ENCODE data around the gene CTIF. TPM values are rescaled to one million over a fixed set of nuclear protein-coding genes. Genes with fewer than 3 reads are reported as not detected.

Gene CTIF
- total RNA-seq, 2 experiments from 2014 or later = 0.06 to 0.38 TPM

DNA sequence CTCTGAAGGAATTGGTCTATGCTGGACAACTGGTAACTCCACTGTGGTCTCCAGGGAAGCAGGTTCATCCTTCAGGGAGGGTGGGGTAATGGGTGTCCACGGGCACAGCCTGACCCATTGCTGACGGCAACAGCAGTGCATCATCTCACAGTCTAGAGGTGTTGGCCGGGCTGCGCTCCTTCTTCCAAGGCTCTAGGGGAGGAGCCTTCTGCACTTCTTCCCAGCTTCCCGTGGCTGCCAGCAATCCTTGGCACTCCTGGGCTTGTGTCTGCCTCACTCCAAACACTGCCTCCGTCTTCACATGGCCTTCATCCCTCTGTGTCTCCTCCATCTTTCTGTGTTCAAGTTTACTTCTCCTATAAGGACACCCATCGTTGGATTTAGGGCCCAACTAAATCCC, 166.2 kb downstream of the CTIF start:
- no TSS peak for BruUV-seq (replicated peaks)
- DNase-seq (ENCODE audit: low spot score) = no peak
- no peak for TF ChIP-seq EZH2phosphoT487 (IDR thresholded peaks at IDR 0.05; ENCODE audit: borderline replicate concordance, low read depth, low read length)
- TF ChIP-seq, protein P1, sequence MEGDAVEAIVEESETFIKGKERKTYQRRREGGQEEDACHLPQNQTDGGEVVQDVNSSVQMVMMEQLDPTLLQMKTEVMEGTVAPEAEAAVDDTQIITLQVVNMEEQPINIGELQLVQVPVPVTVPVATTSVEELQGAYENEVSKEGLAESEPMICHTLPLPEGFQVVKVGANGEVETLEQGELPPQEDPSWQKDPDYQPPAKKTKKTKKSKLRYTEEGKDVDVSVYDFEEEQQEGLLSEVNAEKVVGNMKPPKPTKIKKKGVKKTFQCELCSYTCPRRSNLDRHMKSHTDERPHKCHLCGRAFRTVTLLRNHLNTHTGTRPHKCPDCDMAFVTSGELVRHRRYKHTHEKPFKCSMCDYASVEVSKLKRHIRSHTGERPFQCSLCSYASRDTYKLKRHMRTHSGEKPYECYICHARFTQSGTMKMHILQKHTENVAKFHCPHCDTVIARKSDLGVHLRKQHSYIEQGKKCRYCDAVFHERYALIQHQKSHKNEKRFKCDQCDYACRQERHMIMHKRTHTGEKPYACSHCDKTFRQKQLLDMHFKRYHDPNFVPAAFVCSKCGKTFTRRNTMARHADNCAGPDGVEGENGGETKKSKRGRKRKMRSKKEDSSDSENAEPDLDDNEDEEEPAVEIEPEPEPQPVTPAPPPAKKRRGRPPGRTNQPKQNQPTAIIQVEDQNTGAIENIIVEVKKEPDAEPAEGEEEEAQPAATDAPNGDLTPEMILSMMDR (conservative IDR thresholded peaks at IDR 0.05; ENCODE audit: low read length) = no peak
- no peaks in the 10 kb centered on the region for H3K36me3 ChIP-seq (ENCODE audit: insufficient read depth, low read length)
- no peaks in the 10 kb centered on the region for H3K4me1 ChIP-seq (ENCODE audit: insufficient read depth, low read length, poor library complexity, severe bottlenecking)
- H3K79me2 ChIP-seq (ENCODE audit: insufficient read depth, low read depth, low read length) = no peaks in the 10 kb centered on the region
- H3K4me3 ChIP-seq (ENCODE audit: low read depth, low read length, poor library complexity, severe bottlenecking) = no peak overlapping the region
- ChIA-PET CTCF (ENCODE audit: unreplicated experiment) (no interaction called here), POLR2A (no interaction called here)
- H3K9me3 ChIP-seq (ENCODE audit: low read length) = no peaks in the 10 kb centered on the region
- H4K20me1 ChIP-seq (ENCODE audit: insufficient read depth, low read length) = no peaks in the 10 kb centered on the region
- intact Hi-C loops (cut with micrococcal nuclease; ENCODE audit: unreplicated experiment) = no loop called here
- no peaks in the 10 kb centered on the region for H3K9me2 ChIP-seq (ENCODE audit: insufficient read depth, low read length)
- H3K4me2 ChIP-seq (ENCODE audit: low read length) = no peak overlapping the region
- no peak overlapping the region for H3K27ac ChIP-seq (ENCODE audit: low read depth, low read length, poor library complexity, severe bottlenecking)
- H2AFZ ChIP-seq (ENCODE audit: low read length) = no peak overlapping the region

DNA sequence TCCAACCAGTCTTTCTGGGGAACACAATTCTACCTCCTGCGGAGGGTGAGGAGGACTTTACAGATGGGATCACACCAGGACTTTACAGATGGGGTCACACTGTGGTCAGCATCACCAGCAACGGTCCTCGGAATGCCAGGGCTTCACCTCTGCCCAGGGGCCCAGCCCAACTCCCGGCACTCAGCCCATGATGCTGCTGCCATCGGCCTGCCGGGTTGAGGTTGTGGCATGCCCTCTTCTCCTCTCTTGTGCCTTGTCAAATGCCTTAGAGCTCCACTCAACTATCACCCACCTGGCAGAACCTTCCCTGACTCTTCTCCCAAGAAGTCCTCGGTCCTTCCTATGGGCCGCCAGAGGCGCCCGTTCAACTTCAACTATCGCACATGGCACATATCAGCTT, 166.7 kb downstream of the CTIF start:
- POLR2A ChIA-PET = no interaction called here
- intact Hi-C loops (cut with micrococcal nuclease; ENCODE audit: unreplicated experiment) = no loop called here
- no peak overlapping the region for H3K27ac ChIP-seq (ENCODE audit: low read depth, low read length, poor library complexity, severe bottlenecking)
- H3K79me2 ChIP-seq (ENCODE audit: insufficient read depth, low read depth, low read length) = no peaks in the 10 kb centered on the region
- no TSS peak for BruUV-seq (replicated peaks)
- no peak for DNase-seq (ENCODE audit: low spot score)
- CTCF ChIA-PET (ENCODE audit: unreplicated experiment) = no interaction called here
- no peak overlapping the region for H2AFZ ChIP-seq (ENCODE audit: low read length)
- no peaks in the 10 kb centered on the region for H3K9me2 ChIP-seq (ENCODE audit: insufficient read depth, low read length)
- H3K4me3 ChIP-seq (ENCODE audit: low read depth, low read length, poor library complexity, severe bottlenecking) = no peak overlapping the region
- no peaks in the 10 kb centered on the region for H4K20me1 ChIP-seq (ENCODE audit: insufficient read depth, low read length)
- no peak for TF ChIP-seq EZH2phosphoT487 (IDR thresholded peaks at IDR 0.05; ENCODE audit: borderline replicate concordance, low read depth, low read length)
- TF ChIP-seq, protein P1 (conservative IDR thresholded peaks at IDR 0.05; ENCODE audit: low read length) = no peak
- no peaks in the 10 kb centered on the region for H3K36me3 ChIP-seq (ENCODE audit: insufficient read depth, low read length)
- H3K9me3 ChIP-seq (ENCODE audit: low read length) = no peaks in the 10 kb centered on the region
- H3K4me1 ChIP-seq (ENCODE audit: insufficient read depth, low read length, poor library complexity, severe bottlenecking) = no peaks in the 10 kb centered on the region
- no peak overlapping the region for H3K4me2 ChIP-seq (ENCODE audit: low read length)

DNA sequence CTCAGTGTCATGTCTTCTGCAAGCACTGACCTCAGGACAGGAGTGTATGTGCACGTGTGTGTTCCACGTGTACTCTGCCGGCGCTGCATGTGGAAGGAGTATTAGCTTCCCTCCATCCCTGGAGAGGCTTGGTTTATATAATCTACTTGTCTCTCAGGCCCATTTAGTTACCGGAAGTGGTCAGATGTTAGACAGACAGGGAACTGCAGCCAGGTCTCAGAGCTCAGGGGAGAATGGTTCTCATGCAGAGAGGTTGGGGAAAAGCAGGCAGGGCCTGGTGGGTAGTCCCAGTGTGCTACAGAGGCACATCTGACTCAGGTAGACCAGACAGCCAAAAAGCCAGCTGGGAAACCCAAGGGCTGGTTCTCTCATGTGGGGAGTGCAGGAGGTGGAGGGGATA, 167.9 kb downstream of the CTIF start:
- DNase-seq (ENCODE audit: low spot score) = no peak
- intact Hi-C loops (cut with micrococcal nuclease; ENCODE audit: unreplicated experiment) = no loop called here

More for the DNA sequence above, 167.9 kb downstream of the CTIF start:
- TF ChIP-seq EZH2phosphoT487 (IDR thresholded peaks at IDR 0.05; ENCODE audit: borderline replicate concordance, low read depth, low read length) = no peak
- TF ChIP-seq, protein P1 (conservative IDR thresholded peaks at IDR 0.05; ENCODE audit: low read length) = no peak
- H2AFZ ChIP-seq (ENCODE audit: low read length) = no peak overlapping the region
- H3K4me1 ChIP-seq (ENCODE audit: insufficient read depth, low read length, poor library complexity, severe bottlenecking) = no peaks in the 10 kb centered on the region
- POLR2A ChIA-PET = no interaction called here
- H3K9me2 ChIP-seq (ENCODE audit: insufficient read depth, low read length) = no peaks in the 10 kb centered on the region
- no peak overlapping the region for H3K27ac ChIP-seq (ENCODE audit: low read depth, low read length, poor library complexity, severe bottlenecking)
- BruUV-seq (replicated peaks) = no TSS peak
- H4K20me1 ChIP-seq (ENCODE audit: insufficient read depth, low read length) = no peaks in the 10 kb centered on the region
- H3K9me3 ChIP-seq (ENCODE audit: low read length) = no peaks in the 10 kb centered on the region
- no peak overlapping the region for H3K4me3 ChIP-seq (ENCODE audit: low read depth, low read length, poor library complexity, severe bottlenecking)
- CTCF ChIA-PET (ENCODE audit: unreplicated experiment) = no interaction called here
- H3K79me2 ChIP-seq (ENCODE audit: insufficient read depth, low read depth, low read length) = no peaks in the 10 kb centered on the region
- H3K36me3 ChIP-seq (ENCODE audit: insufficient read depth, low read length) = no peaks in the 10 kb centered on the region
- H3K4me2 ChIP-seq (ENCODE audit: low read length) = no peak overlapping the region

Measured in OCI-LY7 (cell line).